C4-2B (cell line): ENCODE measurements around the gene ZEB2.

Experiments used
- H3K27ac ChIP-seq: fragments of 450-650 bp; 2 replicates; pipeline ENCODE4 v1.5.1; 2017
- ZFX ChIP-seq: fragments of 450-650 bp; IDR thresholded peaks from 2 replicates; pipeline ENCODE4 v1.6.1; 2017
- TF ChIP-seq, protein P1 (sequence below): fragments of 450-650 bp; conservative IDR thresholded peaks from 2 replicates; pipeline ENCODE4 v1.5.1; 2017; ENCODE audit warnings: mild to moderate bottlenecking

The ZEB2 gene

GRCh38 chr2:144501118-144501517 is 18.8 kb downstream of the ZEB2 start:
- no peak overlapping the region for H3K27ac ChIP-seq
- TF ChIP-seq, protein P1, sequence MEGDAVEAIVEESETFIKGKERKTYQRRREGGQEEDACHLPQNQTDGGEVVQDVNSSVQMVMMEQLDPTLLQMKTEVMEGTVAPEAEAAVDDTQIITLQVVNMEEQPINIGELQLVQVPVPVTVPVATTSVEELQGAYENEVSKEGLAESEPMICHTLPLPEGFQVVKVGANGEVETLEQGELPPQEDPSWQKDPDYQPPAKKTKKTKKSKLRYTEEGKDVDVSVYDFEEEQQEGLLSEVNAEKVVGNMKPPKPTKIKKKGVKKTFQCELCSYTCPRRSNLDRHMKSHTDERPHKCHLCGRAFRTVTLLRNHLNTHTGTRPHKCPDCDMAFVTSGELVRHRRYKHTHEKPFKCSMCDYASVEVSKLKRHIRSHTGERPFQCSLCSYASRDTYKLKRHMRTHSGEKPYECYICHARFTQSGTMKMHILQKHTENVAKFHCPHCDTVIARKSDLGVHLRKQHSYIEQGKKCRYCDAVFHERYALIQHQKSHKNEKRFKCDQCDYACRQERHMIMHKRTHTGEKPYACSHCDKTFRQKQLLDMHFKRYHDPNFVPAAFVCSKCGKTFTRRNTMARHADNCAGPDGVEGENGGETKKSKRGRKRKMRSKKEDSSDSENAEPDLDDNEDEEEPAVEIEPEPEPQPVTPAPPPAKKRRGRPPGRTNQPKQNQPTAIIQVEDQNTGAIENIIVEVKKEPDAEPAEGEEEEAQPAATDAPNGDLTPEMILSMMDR: no peak
- TF ChIP-seq ZFX: no peak

DNA sequence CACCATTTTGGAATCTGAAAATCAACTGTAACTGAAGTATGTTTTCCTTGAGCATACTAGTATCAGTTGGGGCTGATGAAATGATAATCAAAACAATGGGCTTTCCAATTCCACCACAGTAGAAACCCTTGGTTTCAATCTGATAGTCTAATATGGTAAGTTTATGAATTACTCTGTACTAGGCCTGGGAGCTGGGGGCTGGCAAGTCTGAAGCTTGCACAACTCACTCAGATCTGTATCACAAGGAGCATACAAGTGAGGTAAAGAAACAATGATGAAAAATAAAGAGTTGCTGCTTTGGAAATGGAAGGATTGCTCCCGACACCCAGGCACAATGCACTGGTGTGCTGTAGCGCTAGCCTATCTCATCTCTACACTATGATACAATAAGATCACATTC is 19.4 kb downstream of the ZEB2 start:
- TF ChIP-seq, protein P1: no peak
- TF ChIP-seq ZFX: no peak
- H3K27ac ChIP-seq: no peak overlapping the region

GRCh38 chr2:144498277-144498676 is 21.6 kb downstream of the ZEB2 start:
- TF ChIP-seq ZFX: no peak
- no peak overlapping the region for H3K27ac ChIP-seq

DNA sequence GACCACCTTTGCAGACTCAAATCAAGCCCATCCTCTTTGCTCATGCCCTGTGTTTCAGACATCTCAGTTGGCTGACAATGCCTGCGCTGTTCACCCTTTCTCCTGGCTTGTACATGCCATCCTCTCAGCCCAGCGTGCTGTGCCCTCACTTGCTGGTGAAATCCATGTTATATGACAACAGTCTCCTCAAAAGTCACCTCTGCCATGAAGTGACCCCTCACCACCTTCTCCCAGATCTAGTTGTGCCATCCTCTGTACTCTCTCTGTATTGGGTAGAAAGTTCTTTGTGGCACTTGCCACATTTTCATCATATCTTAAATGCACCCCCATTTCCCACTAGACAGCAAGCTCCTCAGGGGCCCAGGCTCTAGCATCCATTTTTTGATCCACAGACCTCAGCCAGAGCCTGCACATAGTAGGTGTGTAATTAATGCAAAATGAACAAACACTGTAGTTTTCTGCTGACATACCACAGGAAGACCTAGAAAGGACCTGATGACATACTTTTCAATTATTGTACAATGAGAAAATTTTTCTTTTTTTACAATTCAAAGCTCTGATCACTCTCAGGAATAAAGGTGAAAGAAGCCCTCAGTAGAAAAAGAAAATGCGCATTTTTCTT is 22.8 kb downstream of the ZEB2 start:
- no peak overlapping the region for H3K27ac ChIP-seq
- no peak for TF ChIP-seq ZFX
- TF ChIP-seq, protein P1: no peak

DNA sequence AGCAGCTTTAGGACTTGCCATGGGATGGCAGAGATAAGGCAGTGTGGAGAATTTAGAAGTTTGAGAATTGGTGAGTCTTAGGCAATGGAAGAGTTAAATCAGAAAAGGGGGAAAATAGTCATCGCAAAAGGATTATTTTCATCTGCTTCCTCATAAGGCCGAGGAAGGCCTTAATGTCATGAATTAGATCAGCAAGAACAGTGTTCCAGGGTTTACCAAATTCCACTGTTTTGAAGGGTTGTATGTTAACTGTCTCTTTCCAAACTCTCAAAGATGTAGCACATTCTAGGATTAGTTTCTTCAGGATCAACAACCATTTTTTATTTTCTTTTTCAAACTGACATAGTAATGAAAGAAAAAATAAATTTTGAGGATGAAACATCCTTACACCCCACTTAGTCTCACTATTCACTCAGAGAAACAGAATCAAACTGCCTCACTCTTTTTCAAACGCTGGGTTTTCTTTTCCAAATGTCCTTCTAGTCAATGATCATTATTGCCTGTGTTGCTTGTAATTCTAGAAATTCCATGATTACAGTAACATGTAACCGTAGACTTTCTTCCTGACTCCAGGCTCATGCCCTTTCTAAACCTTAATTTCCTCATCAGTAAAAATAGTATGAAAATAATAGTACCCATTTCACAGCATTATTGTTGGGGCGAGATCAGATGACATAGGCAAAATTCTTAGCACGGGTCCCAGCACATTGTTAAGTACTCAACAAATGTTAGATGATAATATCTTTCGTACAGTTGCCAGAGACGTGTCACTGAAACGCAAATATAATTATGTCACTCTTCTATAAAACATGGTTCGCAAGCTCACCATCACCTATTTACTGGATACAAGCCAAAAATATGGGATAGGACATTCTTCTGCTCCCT is 23.6 kb downstream of the ZEB2 start:
- no peak overlapping the region for H3K27ac ChIP-seq
- TF ChIP-seq ZFX: no peak
- TF ChIP-seq, protein P1: no peak

DNA sequence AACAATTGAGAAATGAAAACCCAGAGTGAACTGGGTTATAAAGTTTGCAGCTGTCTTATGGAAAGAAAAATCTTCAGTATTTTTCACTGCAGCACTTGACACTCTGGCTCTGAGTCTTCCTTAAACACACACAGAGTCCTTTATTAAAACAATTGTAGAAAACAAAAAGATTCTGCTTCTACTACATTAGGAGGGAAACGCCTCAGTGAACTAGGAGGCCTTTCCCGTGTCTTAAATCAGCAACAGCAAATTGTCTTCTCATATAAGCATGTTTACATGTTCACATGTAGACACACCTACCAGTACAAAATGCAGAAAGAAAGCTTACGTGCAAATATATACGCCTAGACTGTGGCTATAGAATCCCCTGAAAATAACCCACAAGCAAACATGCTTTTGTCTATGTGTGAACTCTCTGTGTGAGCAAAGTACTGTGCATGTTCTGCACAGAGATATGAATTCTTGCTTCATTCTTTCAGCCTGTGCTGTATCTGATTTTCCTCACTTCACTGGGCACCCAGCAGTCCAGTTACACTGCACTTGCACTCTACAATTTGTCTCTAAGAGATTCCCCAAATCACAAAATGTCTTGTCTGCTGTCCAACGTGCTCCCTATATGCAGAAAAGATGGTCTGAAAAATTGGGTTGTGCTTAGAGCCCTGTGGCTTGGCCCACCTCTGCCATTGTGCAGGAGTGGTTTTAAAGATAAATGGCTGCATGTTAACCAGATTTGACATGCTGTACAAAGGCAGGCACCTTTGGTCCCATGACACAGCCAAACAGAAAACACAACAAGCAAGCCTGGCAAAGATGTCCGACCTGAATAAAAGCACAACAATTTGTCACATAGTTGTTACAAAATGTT is 24.5 kb downstream of the ZEB2 start:
- no peak for TF ChIP-seq ZFX
- TF ChIP-seq, protein P1: no peak
- H3K27ac ChIP-seq: no peak overlapping the region

DNA sequence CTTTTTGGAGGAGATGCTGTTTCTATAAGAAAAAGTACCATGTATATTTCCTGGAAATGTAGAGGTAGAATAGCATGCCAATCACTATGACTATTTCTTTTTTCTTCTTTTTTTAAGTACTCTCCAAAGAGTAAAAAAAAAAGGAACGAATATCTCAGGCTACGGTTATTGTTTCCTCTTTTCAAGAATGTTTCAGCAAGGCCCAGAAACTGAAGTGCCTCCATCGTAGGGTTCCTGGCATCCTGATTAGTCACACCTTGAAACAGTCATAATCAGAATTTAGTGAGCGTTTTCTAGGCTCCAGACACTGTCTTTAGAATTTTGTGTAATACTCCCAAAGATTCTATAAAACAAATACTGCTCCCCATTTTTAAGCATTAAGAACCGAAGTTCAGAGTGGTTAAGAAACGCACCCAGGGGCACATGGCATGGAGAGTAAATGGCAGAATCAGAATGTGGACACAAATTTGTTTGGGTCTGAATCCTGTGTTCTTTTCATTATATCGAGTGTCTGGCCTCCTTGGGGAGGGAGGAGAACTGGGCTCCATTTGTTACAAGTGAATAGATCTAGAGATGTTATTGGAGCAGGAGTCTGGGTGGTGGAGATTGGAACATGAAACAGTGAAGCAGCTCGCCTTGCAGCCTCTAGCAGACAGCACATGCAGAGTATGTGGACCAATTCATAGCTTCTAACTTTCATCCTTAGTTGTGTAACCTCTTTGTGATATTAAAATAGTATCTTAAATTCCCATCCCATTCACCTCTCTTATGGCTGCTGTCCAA is 26.7 kb downstream of the ZEB2 start:
- no peak overlapping the region for H3K27ac ChIP-seq
- TF ChIP-seq, protein P1: no peak
- TF ChIP-seq ZFX: no peak
